ENCODE measurements around the gene HIVEP3. TPM values are rescaled to one million over a fixed set of nuclear protein-coding genes. Genes with fewer than 3 reads are reported as not detected.
A peak's percentile ranks its signal among the peaks of the same experiment; 100 is the strongest.

HIVEP3 gene
- total and polyA plus RNA-seq, 2 of the 13 experiments (the other 11 are each of a cell fraction or from before 2014, with no cell fraction given) = 0.05 TPM; not detected in 1

GRCh38 chr1:41516168-41517061 is 402.3 kb downstream of the HIVEP3 start (continued):
- TF ChIP-seq, protein P1, sequence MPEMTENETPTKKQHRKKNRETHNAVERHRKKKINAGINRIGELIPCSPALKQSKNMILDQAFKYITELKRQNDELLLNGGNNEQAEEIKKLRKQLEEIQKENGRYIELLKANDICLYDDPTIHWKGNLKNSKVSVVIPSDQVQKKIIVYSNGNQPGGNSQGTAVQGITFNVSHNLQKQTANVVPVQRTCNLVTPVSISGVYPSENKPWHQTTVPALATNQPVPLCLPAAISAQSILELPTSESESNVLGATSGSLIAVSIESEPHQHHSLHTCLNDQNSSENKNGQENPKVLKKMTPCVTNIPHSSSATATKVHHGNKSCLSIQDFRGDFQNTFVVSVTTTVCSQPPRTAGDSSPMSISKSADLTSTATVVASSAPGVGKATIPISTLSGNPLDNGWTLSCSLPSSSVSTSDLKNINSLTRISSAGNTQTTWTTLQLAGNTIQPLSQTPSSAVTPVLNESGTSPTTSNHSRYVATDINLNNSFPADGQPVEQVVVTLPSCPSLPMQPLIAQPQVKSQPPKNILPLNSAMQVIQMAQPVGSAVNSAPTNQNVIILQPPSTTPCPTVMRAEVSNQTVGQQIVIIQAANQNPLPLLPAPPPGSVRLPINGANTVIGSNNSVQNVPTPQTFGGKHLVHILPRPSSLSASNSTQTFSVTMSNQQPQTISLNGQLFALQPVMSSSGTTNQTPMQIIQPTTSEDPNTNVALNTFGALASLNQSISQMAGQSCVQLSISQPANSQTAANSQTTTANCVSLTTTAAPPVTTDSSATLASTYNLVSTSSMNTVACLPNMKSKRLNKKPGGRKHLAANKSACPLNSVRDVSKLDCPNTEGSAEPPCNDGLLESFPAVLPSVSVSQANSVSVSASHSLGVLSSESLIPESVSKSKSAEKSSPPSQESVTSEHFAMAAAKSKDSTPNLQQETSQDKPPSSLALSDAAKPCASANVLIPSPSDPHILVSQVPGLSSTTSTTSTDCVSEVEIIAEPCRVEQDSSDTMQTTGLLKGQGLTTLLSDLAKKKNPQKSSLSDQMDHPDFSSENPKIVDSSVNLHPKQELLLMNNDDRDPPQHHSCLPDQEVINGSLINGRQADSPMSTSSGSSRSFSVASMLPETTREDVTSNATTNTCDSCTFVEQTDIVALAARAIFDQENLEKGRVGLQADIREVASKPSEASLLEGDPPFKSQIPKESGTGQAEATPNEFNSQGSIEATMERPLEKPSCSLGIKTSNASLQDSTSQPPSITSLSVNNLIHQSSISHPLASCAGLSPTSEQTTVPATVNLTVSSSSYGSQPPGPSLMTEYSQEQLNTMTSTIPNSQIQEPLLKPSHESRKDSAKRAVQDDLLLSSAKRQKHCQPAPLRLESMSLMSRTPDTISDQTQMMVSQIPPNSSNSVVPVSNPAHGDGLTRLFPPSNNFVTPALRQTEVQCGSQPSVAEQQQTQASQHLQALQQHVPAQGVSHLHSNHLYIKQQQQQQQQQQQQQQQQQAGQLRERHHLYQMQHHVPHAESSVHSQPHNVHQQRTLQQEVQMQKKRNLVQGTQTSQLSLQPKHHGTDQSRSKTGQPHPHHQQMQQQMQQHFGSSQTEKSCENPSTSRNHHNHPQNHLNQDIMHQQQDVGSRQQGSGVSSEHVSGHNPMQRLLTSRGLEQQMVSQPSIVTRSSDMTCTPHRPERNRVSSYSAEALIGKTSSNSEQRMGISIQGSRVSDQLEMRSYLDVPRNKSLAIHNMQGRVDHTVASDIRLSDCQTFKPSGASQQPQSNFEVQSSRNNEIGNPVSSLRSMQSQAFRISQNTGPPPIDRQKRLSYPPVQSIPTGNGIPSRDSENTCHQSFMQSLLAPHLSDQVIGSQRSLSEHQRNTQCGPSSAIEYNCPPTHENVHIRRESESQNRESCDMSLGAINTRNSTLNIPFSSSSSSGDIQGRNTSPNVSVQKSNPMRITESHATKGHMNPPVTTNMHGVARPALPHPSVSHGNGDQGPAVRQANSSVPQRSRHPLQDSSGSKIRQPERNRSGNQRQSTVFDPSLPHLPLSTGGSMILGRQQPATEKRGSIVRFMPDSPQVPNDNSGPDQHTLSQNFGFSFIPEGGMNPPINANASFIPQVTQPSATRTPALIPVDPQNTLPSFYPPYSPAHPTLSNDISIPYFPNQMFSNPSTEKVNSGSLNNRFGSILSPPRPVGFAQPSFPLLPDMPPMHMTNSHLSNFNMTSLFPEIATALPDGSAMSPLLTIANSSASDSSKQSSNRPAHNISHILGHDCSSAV (CRISPR knock-in tag; IDR thresholded peaks at IDR 0.05; ENCODE audit: borderline replicate concordance) = no peak
- TF ChIP-seq NFYC (CRISPR knock-in tag; IDR thresholded peaks at IDR 0.05) = no peak
- TF ChIP-seq ZNF768 (CRISPR knock-in tag; IDR thresholded peaks at IDR 0.05) = 0 out of 2 replicates have a peak, but pooled peaks have one; percentile 31
- no peak for TF ChIP-seq CHD4 (IDR thresholded peaks at IDR 0.05; ENCODE audit: borderline replicate concordance, low read length)
- TF ChIP-seq, protein P2, sequence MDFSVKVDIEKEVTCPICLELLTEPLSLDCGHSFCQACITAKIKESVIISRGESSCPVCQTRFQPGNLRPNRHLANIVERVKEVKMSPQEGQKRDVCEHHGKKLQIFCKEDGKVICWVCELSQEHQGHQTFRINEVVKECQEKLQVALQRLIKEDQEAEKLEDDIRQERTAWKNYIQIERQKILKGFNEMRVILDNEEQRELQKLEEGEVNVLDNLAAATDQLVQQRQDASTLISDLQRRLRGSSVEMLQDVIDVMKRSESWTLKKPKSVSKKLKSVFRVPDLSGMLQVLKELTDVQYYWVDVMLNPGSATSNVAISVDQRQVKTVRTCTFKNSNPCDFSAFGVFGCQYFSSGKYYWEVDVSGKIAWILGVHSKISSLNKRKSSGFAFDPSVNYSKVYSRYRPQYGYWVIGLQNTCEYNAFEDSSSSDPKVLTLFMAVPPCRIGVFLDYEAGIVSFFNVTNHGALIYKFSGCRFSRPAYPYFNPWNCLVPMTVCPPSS (IDR thresholded peaks at IDR 0.05) = no peak
- no peak for TF ChIP-seq NR2F2 (IDR thresholded peaks at IDR 0.05; ENCODE audit: borderline replicate concordance, low read depth)
- no peak for TF ChIP-seq ZFP82 (CRISPR knock-in tag; IDR thresholded peaks at IDR 0.05; ENCODE audit: borderline replicate concordance)
- no peak for TF ChIP-seq ZNF850 (CRISPR knock-in tag; conservative IDR thresholded peaks at IDR 0.05)
- 0 out of 2 replicates have a peak, but pooled peaks have one; percentile 37 for TF ChIP-seq ZNF232 (CRISPR knock-in tag; IDR thresholded peaks at IDR 0.05; ENCODE audit: borderline replicate concordance)
- no peak for TF ChIP-seq SIX4 (CRISPR knock-in tag; IDR thresholded peaks at IDR 0.05)
- peak; percentile 58; the same call in 1 of the 2 replicates for TF ChIP-seq KDM2A (CRISPR knock-in tag; IDR thresholded peaks at IDR 0.05; ENCODE audit: borderline replicate concordance, low read depth)
- no peak for TF ChIP-seq ZNF20 (CRISPR knock-in tag; IDR thresholded peaks at IDR 0.05)
- TF ChIP-seq ZNF546 (CRISPR knock-in tag; conservative IDR thresholded peaks at IDR 0.05) = no peak
- no peak for TF ChIP-seq ZMYM3 (CRISPR knock-in tag; IDR thresholded peaks at IDR 0.05)
- no peak for TF ChIP-seq ZNF33B (CRISPR knock-in tag; IDR thresholded peaks at IDR 0.05)
- no peak for TF ChIP-seq HOXA3 (CRISPR knock-in tag; IDR thresholded peaks at IDR 0.05)
- no peak for TF ChIP-seq CBX1 (IDR thresholded peaks at IDR 0.05; ENCODE audit: low read depth)
- no peak for TF ChIP-seq HNF4G (IDR thresholded peaks at IDR 0.05; ENCODE audit: borderline replicate concordance, low read depth, low read length)
- no peak for TF ChIP-seq HNF4G (CRISPR knock-in tag; IDR thresholded peaks at IDR 0.05; ENCODE audit: borderline replicate concordance, low read depth)
- no peak for TF ChIP-seq CCDC6 (CRISPR knock-in tag; IDR thresholded peaks at IDR 0.05)
- no peak for TF ChIP-seq ZKSCAN1 (IDR thresholded peaks at IDR 0.05; ENCODE audit: low read length)

Data from HepG2 (cell line).